ENCODE measurements around the gene RGS6. TPM values are rescaled to one million over a fixed set of nuclear protein-coding genes. Genes with fewer than 3 reads are reported as not detected.

The RGS6 gene
- total RNA-seq, 1 donor from 2014 or later = 0.34 TPM

GRCh38 chr14:71890541-71890940, 41.7 kb upstream of the RGS6 start:
- Mint-ChIP-seq H3K4me1 (ENCODE audit: low read depth, unreplicated experiment) (peaks cover 2% of the 10 kb centered on the region), H3K27me3 (ENCODE audit: low read depth, unreplicated experiment) (no peaks in the 10 kb centered on the region), H3K4me3 (ENCODE audit: unreplicated experiment) (no peak overlapping the region), H3K27ac (ENCODE audit: unreplicated experiment) (no peak overlapping the region), H3K9me3 (ENCODE audit: unreplicated experiment) (peaks cover 6% of the 10 kb centered on the region), H3K36me3 (ENCODE audit: low read depth, unreplicated experiment) (peaks cover 2% of the 10 kb centered on the region)
- no peaks in the 10 kb centered on the region for H3K4me1 ChIP-seq (ENCODE audit: insufficient read depth, low read length)
- H3K4me3 ChIP-seq (ENCODE audit: insufficient read depth, low read depth, low read length) = no peak overlapping the region
- no peaks in the 10 kb centered on the region for H3K36me3 ChIP-seq (ENCODE audit: insufficient read depth, low read length)
- H4K20me1 ChIP-seq (ENCODE audit: insufficient read depth, low read length) = no peaks in the 10 kb centered on the region
- FAIRE-seq (no peak), DNase-seq (ENCODE audit: low read depth) (no peak)
- TF ChIP-seq EZH2 (IDR thresholded peaks at IDR 0.05; ENCODE audit: insufficient read depth, low read length) = no peak
- TF ChIP-seq CTCF (IDR thresholded peaks at IDR 0.05; ENCODE audit: insufficient read depth, low read depth, low read length) = no peak
- no peak overlapping the region for H2AFZ ChIP-seq (ENCODE audit: low read depth, low read length)
- no peaks in the 10 kb centered on the region for H3K9me3 ChIP-seq (ENCODE audit: insufficient read depth, low read depth, low read length)
- H3K79me2 ChIP-seq (ENCODE audit: insufficient read depth, low read length) = no peaks in the 10 kb centered on the region
- no peak overlapping the region for H3K27ac ChIP-seq (ENCODE audit: low read depth, low read length)
- H3K27me3 ChIP-seq (ENCODE audit: insufficient read depth, low read length) = no peaks in the 10 kb centered on the region
- H3K4me2 ChIP-seq (ENCODE audit: low read length) = no peak overlapping the region
- H3K9ac ChIP-seq (ENCODE audit: low read length) = no peak overlapping the region

GRCh38 chr14:71891185-71891584, 41.0 kb upstream of the RGS6 start:
- H4K20me1 ChIP-seq (ENCODE audit: insufficient read depth, low read length) = no peaks in the 10 kb centered on the region
- H3K9ac ChIP-seq (ENCODE audit: low read length) = no peak overlapping the region
- DNase-seq (ENCODE audit: low read depth) (no peak), FAIRE-seq (no peak)
- no peaks in the 10 kb centered on the region for H3K9me3 ChIP-seq (ENCODE audit: insufficient read depth, low read depth, low read length)
- no peaks in the 10 kb centered on the region for H3K4me1 ChIP-seq (ENCODE audit: insufficient read depth, low read length)
- Mint-ChIP-seq H3K36me3 (ENCODE audit: low read depth, unreplicated experiment) (peaks cover 2% of the 10 kb centered on the region), H3K4me3 (ENCODE audit: unreplicated experiment) (no peak overlapping the region), H3K4me1 (ENCODE audit: low read depth, unreplicated experiment) (peaks cover 2% of the 10 kb centered on the region), H3K9me3 (ENCODE audit: unreplicated experiment) (peaks cover 6% of the 10 kb centered on the region), H3K27me3 (ENCODE audit: low read depth, unreplicated experiment) (no peaks in the 10 kb centered on the region), H3K27ac (ENCODE audit: unreplicated experiment) (no peak overlapping the region)
- H3K4me2 ChIP-seq (ENCODE audit: low read length) = no peak overlapping the region
- no peaks in the 10 kb centered on the region for H3K27me3 ChIP-seq (ENCODE audit: insufficient read depth, low read length)
- H3K27ac ChIP-seq (ENCODE audit: low read depth, low read length) = no peak overlapping the region
- H2AFZ ChIP-seq (ENCODE audit: low read depth, low read length) = no peak overlapping the region
- TF ChIP-seq CTCF (IDR thresholded peaks at IDR 0.05; ENCODE audit: insufficient read depth, low read depth, low read length) (no peak), EZH2 (IDR thresholded peaks at IDR 0.05; ENCODE audit: insufficient read depth, low read length) (no peak)
- H3K36me3 ChIP-seq (ENCODE audit: insufficient read depth, low read length) = no peaks in the 10 kb centered on the region
- H3K4me3 ChIP-seq (ENCODE audit: insufficient read depth, low read depth, low read length) = no peak overlapping the region
- H3K79me2 ChIP-seq (ENCODE audit: insufficient read depth, low read length) = no peaks in the 10 kb centered on the region

GRCh38 chr14:71891970-71892369, 40.3 kb upstream of the RGS6 start:
- Histone ChIP-seq H3K4me2 (ENCODE audit: low read length) (no peak overlapping the region), H3K4me3 (ENCODE audit: insufficient read depth, low read depth, low read length) (no peak overlapping the region), H3K9me3 (ENCODE audit: insufficient read depth, low read depth, low read length) (no peaks in the 10 kb centered on the region), H3K27ac (ENCODE audit: low read depth, low read length) (no peak overlapping the region), H3K4me1 (ENCODE audit: insufficient read depth, low read length) (no peaks in the 10 kb centered on the region), H3K36me3 (ENCODE audit: insufficient read depth, low read length) (no peaks in the 10 kb centered on the region), H3K9ac (ENCODE audit: low read length) (no peak overlapping the region), H3K79me2 (ENCODE audit: insufficient read depth, low read length) (no peaks in the 10 kb centered on the region), H3K27me3 (ENCODE audit: insufficient read depth, low read length) (no peaks in the 10 kb centered on the region), H2AFZ (ENCODE audit: low read depth, low read length) (no peak overlapping the region), H4K20me1 (ENCODE audit: insufficient read depth, low read length) (no peaks in the 10 kb centered on the region)
- Mint-ChIP-seq H3K4me3 (ENCODE audit: unreplicated experiment) (no peak overlapping the region), H3K9me3 (ENCODE audit: unreplicated experiment) (peaks cover 6% of the 10 kb centered on the region), H3K27me3 (ENCODE audit: low read depth, unreplicated experiment) (no peaks in the 10 kb centered on the region), H3K36me3 (ENCODE audit: low read depth, unreplicated experiment) (peaks cover 2% of the 10 kb centered on the region), H3K4me1 (ENCODE audit: low read depth, unreplicated experiment) (peaks cover 2% of the 10 kb centered on the region), H3K27ac (ENCODE audit: unreplicated experiment) (no peak overlapping the region)
- DNase-seq (ENCODE audit: low read depth) = peak; percentile 7
- no peak for TF ChIP-seq CTCF (IDR thresholded peaks at IDR 0.05; ENCODE audit: insufficient read depth, low read depth, low read length)
- TF ChIP-seq EZH2 (IDR thresholded peaks at IDR 0.05; ENCODE audit: insufficient read depth, low read length) = no peak
- FAIRE-seq = no peak

Data from astrocyte (in vitro differentiated cells and primary cell).